Type B pancreatic cell (in vitro differentiated cells): ENCODE measurements around the gene PPFIBP2. TPM values are rescaled to one million over a fixed set of nuclear protein-coding genes. Genes with fewer than 3 reads are reported as not detected.

ENCODE experiments used
- DNase-seq: peaks from one replicate; pipeline ENCODE4 v3.0.0; 2021; ENCODE audit warnings: mixed read lengths; ENCODE audit not compliant: unreplicated experiment; ENCODE audit errors: extremely low spot score
- H3K27ac Mint-ChIP-seq: 2 replicates; pipeline ENCODE4 v1.8.0; 2021; ENCODE audit warnings: mild to moderate bottlenecking, mixed read lengths
- H3K27me3 Mint-ChIP-seq: 2 replicates; pipeline ENCODE4 v1.8.0; 2021; ENCODE audit warnings: mixed read lengths
- H3K36me3 Mint-ChIP-seq: 2 replicates; pipeline ENCODE4 v1.8.0; 2021; ENCODE audit warnings: mixed read lengths
- H3K4me1 Mint-ChIP-seq: one replicate; pipeline ENCODE4 v1.8.0; 2021; ENCODE audit warnings: mixed read lengths; ENCODE audit not compliant: unreplicated experiment
- H3K4me3 Mint-ChIP-seq: 2 replicates; pipeline ENCODE4 v1.8.0; 2021; ENCODE audit warnings: mild to moderate bottlenecking, mixed read lengths
- H3K9me3 Mint-ChIP-seq: 2 replicates; pipeline ENCODE4 v1.8.0; 2021; ENCODE audit warnings: mixed read lengths
- total RNA-seq: library from RNA; stranded (reverse); gene quantifications from 2 replicates; pipeline ENCODE4 v1.2.1, GENCODE V29; 2021; ENCODE audit warnings: low replicate concordance
- TF ChIP-seq, protein P1 (sequence below): fragments of 200-600 bp; sonication (generic); conservative IDR thresholded peaks from 2 replicates; pipeline ENCODE4 v1.5.0; 2021; ENCODE audit warnings: antibody characterized with exemption, mild to moderate bottlenecking

Gene PPFIBP2
- total RNA-seq, 1 donor from 2014 or later, result 70.7 TPM

GRCh38 chr11:7533199-7534041, 19.6 kb downstream of the PPFIBP2 start:
- no peaks in the 10 kb centered on the region for H3K27me3 Mint-ChIP-seq
- no peak overlapping the region for H3K27ac Mint-ChIP-seq
- peaks cover 9% of the 10 kb centered on the region for H3K36me3 Mint-ChIP-seq
- TF ChIP-seq, protein P1, sequence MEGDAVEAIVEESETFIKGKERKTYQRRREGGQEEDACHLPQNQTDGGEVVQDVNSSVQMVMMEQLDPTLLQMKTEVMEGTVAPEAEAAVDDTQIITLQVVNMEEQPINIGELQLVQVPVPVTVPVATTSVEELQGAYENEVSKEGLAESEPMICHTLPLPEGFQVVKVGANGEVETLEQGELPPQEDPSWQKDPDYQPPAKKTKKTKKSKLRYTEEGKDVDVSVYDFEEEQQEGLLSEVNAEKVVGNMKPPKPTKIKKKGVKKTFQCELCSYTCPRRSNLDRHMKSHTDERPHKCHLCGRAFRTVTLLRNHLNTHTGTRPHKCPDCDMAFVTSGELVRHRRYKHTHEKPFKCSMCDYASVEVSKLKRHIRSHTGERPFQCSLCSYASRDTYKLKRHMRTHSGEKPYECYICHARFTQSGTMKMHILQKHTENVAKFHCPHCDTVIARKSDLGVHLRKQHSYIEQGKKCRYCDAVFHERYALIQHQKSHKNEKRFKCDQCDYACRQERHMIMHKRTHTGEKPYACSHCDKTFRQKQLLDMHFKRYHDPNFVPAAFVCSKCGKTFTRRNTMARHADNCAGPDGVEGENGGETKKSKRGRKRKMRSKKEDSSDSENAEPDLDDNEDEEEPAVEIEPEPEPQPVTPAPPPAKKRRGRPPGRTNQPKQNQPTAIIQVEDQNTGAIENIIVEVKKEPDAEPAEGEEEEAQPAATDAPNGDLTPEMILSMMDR, result no peak
- H3K4me3 Mint-ChIP-seq, result no peak overlapping the region
- DNase-seq, result no peak
- H3K9me3 Mint-ChIP-seq, result no peaks in the 10 kb centered on the region
- H3K4me1 Mint-ChIP-seq, result peaks cover 23% of the 10 kb centered on the region

DNA sequence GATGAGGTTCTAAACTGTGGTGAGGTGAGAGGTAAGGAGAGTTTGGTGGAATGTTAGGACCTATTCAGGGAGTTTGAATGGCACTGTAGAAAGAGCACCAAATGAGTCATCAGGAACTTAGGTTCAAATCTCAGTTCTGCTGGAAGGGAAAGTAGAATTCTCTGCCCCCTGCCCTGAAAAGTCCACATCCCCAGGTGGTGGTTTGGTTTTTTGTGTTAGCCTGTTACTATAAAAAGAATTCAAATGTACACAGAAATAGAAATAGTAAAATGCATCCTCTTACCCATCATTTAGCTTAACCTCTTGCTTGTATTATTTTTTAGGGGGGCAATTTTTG, 20.2 kb downstream of the PPFIBP2 start:
- H3K4me3 Mint-ChIP-seq, result no peak overlapping the region
- peaks cover 4% of the 10 kb centered on the region for H3K36me3 Mint-ChIP-seq
- no peak overlapping the region for H3K27ac Mint-ChIP-seq
- DNase-seq, result no peak
- H3K9me3 Mint-ChIP-seq, result no peaks in the 10 kb centered on the region
- TF ChIP-seq, protein P1, result no peak
- peaks cover 29% of the 10 kb centered on the region for H3K4me1 Mint-ChIP-seq
- H3K27me3 Mint-ChIP-seq, result no peaks in the 10 kb centered on the region

- Mint-ChIP-seq H3K4me1 (peaks cover 38% of the 10 kb centered on the region), H3K27ac (no peak overlapping the region), H3K4me3 (no peak overlapping the region), H3K36me3 (peaks cover 4% of the 10 kb centered on the region), H3K27me3 (no peaks in the 10 kb centered on the region), H3K9me3 (no peaks in the 10 kb centered on the region)
- no peak for DNase-seq
- TF ChIP-seq, protein P1, result peak; percentile 55
Measured at GRCh38 chr11:7536100-7536499, 22.3 kb downstream of the PPFIBP2 start.

DNA sequence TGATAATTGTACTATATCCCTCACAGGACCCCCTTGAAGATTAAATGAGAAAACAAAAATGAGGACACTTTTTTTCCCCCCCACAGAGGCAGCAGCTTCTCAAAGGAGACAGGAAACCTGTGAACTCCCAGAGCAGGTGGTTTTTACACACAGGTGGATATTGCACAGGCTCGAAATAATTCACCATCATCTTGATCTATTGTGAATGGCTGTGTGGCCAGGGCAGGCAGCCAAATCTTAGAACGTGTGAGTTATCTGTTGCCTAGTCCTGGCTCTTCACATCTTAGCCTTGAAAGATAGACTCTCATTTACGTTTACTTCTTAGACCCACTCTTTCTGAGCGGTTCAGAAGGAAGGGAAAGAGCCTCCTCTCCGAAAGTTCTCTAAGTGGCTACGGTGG, 23.5 kb downstream of the PPFIBP2 start:
- no peak for DNase-seq
- TF ChIP-seq, protein P1, result no peak
- Mint-ChIP-seq H3K9me3 (no peaks in the 10 kb centered on the region), H3K4me1 (peaks cover 47% of the 10 kb centered on the region), H3K36me3 (no peaks in the 10 kb centered on the region), H3K4me3 (no peak overlapping the region), H3K27ac (no peak overlapping the region), H3K27me3 (no peaks in the 10 kb centered on the region)

- H3K27me3 Mint-ChIP-seq, result no peaks in the 10 kb centered on the region
- no peak for DNase-seq
- H3K9me3 Mint-ChIP-seq, result no peaks in the 10 kb centered on the region
- H3K4me1 Mint-ChIP-seq, result peaks cover 47% of the 10 kb centered on the region
- TF ChIP-seq, protein P1, result no peak
- no peaks in the 10 kb centered on the region for H3K36me3 Mint-ChIP-seq
- H3K27ac Mint-ChIP-seq, result peak overlapping the region; percentile 81
- H3K4me3 Mint-ChIP-seq, result no peak overlapping the region
Measured at GRCh38 chr11:7538031-7538430, 24.2 kb downstream of the PPFIBP2 start.
